ENCODE data around the gene NUP133.

Gene NUP133

DNA sequence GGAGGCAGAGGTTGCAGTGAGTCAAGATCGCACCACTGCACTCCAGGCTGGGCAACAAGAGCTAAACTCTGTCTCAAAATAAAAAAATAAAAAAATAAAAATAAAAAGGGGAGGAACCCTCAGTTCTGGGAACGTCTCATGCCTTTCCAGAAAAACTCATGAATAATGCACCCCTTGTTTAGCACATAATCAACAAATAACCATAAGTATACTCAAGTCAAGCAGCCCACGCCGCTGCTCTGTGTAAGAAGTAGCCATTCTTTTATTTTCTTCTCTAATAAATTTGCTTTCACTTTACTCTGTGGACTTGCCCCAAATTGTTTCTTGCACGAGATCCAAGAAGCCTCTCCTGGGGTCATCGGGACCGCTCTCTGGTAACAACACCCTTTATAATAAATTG is 59.8 kb downstream of the NUP133 start:
- Histone ChIP-seq H3K27me3 (replicated peaks; ENCODE audit: control insufficient read depth, insufficient read depth, low read length) (no peaks in the 10 kb centered on the region), H3K4me3 (replicated peaks; ENCODE audit: low read depth, low read length) (no peak overlapping the region), H3K36me3 (ENCODE audit: control insufficient read depth, insufficient read depth, low read length) (peaks cover 7% of the 10 kb centered on the region)
- no peak for DNase-seq (ENCODE audit: extremely low read depth, insufficient read length)
- TF ChIP-seq, protein P1, sequence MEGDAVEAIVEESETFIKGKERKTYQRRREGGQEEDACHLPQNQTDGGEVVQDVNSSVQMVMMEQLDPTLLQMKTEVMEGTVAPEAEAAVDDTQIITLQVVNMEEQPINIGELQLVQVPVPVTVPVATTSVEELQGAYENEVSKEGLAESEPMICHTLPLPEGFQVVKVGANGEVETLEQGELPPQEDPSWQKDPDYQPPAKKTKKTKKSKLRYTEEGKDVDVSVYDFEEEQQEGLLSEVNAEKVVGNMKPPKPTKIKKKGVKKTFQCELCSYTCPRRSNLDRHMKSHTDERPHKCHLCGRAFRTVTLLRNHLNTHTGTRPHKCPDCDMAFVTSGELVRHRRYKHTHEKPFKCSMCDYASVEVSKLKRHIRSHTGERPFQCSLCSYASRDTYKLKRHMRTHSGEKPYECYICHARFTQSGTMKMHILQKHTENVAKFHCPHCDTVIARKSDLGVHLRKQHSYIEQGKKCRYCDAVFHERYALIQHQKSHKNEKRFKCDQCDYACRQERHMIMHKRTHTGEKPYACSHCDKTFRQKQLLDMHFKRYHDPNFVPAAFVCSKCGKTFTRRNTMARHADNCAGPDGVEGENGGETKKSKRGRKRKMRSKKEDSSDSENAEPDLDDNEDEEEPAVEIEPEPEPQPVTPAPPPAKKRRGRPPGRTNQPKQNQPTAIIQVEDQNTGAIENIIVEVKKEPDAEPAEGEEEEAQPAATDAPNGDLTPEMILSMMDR (IDR thresholded peaks at IDR 0.05; ENCODE audit: insufficient read depth, low read length, poor library complexity, severe bottlenecking) = no peak

DNA sequence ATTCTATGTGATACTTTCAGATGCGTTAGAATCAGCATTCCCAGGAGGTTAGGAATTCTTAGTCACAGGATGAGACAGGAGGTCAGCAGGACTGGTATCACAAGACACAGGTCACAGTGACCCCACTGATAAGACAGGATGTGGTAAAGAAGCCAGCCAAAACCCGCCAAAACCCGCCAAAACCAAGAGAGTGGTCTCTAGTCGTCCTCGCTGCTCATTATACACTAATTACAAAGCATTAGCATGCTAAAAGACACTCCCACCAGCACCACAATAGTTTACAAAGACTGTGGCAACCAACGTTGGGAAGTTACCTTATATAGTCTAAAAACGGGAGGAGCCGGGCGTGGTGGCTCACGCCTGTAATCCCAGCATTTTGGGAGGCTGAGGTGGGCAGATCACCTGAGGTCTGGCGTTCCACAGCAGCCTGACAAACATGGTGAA is 60.3 kb downstream of the NUP133 start:
- no peak for DNase-seq (ENCODE audit: extremely low read depth, insufficient read length)
- Histone ChIP-seq H3K4me3 (replicated peaks; ENCODE audit: low read depth, low read length) (no peak overlapping the region), H3K27me3 (replicated peaks; ENCODE audit: control insufficient read depth, insufficient read depth, low read length) (no peaks in the 10 kb centered on the region), H3K36me3 (ENCODE audit: control insufficient read depth, insufficient read depth, low read length) (peaks cover 7% of the 10 kb centered on the region)
- TF ChIP-seq, protein P1 (IDR thresholded peaks at IDR 0.05; ENCODE audit: insufficient read depth, low read length, poor library complexity, severe bottlenecking) = no peak

DNA sequence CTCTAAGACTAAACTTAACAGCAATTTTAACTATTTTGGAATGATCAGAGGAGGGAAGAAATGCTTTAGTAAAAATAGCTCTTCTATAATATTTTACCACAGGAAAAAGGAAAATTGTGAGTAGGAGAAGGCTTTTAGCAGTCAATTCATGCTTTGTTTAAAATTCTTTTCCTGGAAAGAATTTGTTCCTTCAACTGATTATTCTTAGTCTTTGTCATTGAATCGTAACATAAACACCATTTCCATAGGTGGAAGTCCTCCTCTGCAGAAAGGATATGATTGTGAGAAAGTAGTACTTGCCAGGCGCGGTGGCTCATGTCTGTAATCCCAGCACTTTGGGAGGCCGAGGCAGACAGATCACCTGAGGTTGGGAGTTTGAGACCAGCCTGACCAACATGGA is 62.3 kb downstream of the NUP133 start:
- no peaks in the 10 kb centered on the region for H3K27me3 ChIP-seq (replicated peaks; ENCODE audit: control insufficient read depth, insufficient read depth, low read length)
- H3K36me3 ChIP-seq (ENCODE audit: control insufficient read depth, insufficient read depth, low read length) = peaks cover 5% of the 10 kb centered on the region
- H3K4me3 ChIP-seq (replicated peaks; ENCODE audit: low read depth, low read length) = no peak overlapping the region
- TF ChIP-seq, protein P1 (IDR thresholded peaks at IDR 0.05; ENCODE audit: insufficient read depth, low read length, poor library complexity, severe bottlenecking) = no peak
- DNase-seq (ENCODE audit: extremely low read depth, insufficient read length) = no peak

DNA sequence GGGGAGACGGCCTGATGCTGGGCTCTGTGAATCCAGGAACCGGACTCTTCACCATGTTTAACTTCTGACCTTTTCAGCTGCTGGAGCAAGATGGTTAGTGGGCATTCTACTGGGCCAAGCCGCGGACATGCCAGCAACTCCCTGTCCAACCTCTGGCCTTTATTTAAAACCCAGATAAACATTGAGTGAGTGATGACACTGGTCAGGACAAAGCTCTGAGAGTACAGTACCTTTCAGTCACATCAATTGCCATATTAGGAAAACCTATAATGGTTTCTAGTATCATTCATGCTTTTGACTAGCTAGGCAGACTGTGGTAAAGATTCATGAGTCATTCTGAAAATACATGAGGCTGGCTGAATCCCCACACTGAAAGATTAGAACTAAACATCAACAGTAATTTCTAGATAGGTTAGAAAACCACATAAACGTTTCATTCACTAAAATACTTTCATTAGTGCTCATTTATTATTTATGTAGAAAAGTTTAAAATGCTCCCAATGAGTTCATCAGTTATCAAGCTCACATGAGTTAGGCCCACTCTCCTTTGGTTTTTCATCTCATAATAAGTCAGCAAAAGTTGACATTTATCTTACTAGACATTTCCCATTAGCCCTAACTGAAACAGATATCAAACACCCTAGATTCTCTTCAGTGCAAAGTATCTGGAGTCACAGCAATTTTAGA is 67.1 kb downstream of the NUP133 start:
- DNase-seq (ENCODE audit: extremely low read depth, insufficient read length) = peak; percentile 79
- TF ChIP-seq, protein P1 (IDR thresholded peaks at IDR 0.05; ENCODE audit: insufficient read depth, low read length, poor library complexity, severe bottlenecking) = no peak
- H3K4me3 ChIP-seq (replicated peaks; ENCODE audit: low read depth, low read length) = no peak overlapping the region
- peaks cover 4% of the 10 kb centered on the region for H3K36me3 ChIP-seq (ENCODE audit: control insufficient read depth, insufficient read depth, low read length)
- no peaks in the 10 kb centered on the region for H3K27me3 ChIP-seq (replicated peaks; ENCODE audit: control insufficient read depth, insufficient read depth, low read length)

DNA sequence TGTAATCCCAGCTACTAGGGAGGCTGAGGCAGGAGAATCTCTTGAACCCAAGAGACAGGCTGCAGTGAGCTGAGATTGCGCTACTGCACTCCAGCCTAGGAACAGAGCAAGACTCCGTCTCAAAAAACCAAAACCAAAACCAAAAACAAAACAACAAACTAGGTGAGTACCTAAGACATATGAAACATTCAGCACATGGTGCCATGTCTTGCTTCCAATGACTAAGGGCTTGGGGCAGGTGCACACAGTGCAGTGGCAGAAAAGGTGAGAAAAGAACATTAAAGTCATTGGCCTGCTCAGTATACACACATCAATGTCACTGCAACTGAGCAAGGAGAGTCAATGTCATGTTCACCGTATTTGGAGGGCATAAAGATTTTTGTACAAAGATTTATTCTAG is 70.1 kb downstream of the NUP133 start:
- H3K4me3 ChIP-seq (replicated peaks; ENCODE audit: low read depth, low read length) = no peak overlapping the region
- H3K36me3 ChIP-seq (ENCODE audit: control insufficient read depth, insufficient read depth, low read length) = peaks cover 4% of the 10 kb centered on the region
- H3K27me3 ChIP-seq (replicated peaks; ENCODE audit: control insufficient read depth, insufficient read depth, low read length) = peaks cover 3% of the 10 kb centered on the region; the same call in 1 of the 2 replicates
- no peak for DNase-seq (ENCODE audit: extremely low read depth, insufficient read length)
- TF ChIP-seq, protein P1 (IDR thresholded peaks at IDR 0.05; ENCODE audit: insufficient read depth, low read length, poor library complexity, severe bottlenecking) = no peak

Data from GM06990 (cell line).